GM21825 (cell line): Measurements from ENCODE around the gene ZBTB16.

Experiments used
- ATAC-seq: cut with Tn5 transposase; IDR thresholded peaks from one replicate; pipeline ENCODE4 v1.9.1; 2021; ENCODE audit warnings: mild to moderate bottlenecking, moderate library complexity; ENCODE audit not compliant: unreplicated experiment

The ZBTB16 gene

DNA sequence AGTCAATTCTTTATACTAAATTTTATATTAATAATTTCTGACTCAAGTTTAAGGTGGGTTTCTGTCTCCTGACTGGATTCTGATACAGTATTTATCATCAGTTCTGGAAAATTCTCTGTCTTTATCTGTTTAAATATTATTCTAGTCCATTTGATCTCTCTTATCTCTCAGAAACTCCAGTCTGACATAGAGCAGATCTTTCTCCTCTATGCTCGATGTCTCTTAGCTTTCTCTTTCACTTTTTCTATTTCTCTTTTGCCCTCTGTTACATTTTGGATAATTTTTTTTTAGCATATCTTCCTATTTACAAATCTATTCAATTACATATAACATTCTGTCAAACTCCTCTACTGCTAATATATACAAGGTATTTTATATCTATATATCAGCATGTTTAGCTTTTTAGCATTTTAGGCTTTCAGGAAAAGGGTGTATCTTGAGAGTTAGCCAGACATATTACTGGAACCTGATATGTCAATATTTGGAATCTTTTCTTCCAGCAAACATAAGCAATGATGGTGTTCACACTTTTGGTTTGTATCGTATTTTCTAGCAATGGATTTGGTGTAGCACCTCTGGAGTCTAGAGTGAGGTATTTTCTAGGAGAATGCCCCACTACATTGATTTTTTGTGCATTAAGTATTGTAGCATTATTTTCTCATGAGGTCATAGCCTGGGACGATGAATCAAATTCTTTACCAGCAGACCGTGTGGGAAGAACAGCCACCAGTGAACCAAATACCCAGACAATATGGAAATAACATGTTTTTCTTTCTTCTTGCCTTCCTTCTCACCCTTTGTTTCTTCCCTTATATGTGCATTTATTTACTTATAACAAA is 232.6 kb downstream of the ZBTB16 start:
- ATAC-seq = no peak

- ATAC-seq = no peak
Measured at GRCh38 chr11:114293201-114293711, 233.7 kb downstream of the ZBTB16 start.

- ATAC-seq = no peak
Measured at GRCh38 chr11:114295676-114296604, 236.4 kb downstream of the ZBTB16 start, which contains the start of gene NNMT. Gene NNMT, plus strand, starts transcription at chr11:114296399. Its CDS starts 158 bp downstream, at chr11:114296557.

GRCh38 chr11:114296605-114297372 is 237.3 kb downstream of the ZBTB16 start:
- no peak for ATAC-seq

GRCh38 chr11:114297806-114298709 is 238.5 kb downstream of the ZBTB16 start:
- ATAC-seq = no peak

- no peak for ATAC-seq
Measured at GRCh38 chr11:114298710-114299109, 239.2 kb downstream of the ZBTB16 start.
